ENCODE data around the gene LTA4H. TPM values are rescaled to one million over a fixed set of nuclear protein-coding genes. Genes with fewer than 3 reads are reported as not detected.
A peak's percentile ranks its signal among the peaks of the same experiment; 100 is the strongest.

Gene LTA4H
- polyA plus RNA-seq, 4 donors: 74.6 to 195 (median 86.4) TPM

DNA sequence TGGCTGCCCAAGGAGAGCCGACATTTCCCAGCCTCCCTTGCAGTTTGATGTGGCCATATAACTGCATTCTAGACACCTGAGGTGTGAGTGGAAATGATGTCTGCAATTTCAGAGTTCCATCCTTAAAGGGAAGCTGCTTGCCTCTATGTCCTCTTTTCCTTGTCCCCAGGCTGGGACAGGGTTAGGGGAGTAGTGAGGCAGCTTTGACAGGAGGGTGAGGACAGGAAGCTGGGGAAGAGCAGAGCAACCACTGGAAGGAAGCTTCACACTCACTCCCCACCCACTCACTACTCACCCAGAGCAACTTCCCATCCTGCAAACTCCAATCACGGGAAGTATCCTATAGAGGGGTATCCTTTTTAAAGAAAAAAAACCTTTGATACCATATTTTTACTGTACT, 28.9 kb upstream of the LTA4H start:
- H3K27ac ChIP-seq (ENCODE audit: low read depth in 1 of 3, low read length in 2 of 3): no peak overlapping the region
- H3K27me3 ChIP-seq (ENCODE audit: control insufficient read depth in 3 of 3, insufficient read depth in 3 of 3, low read length in 3 of 3): no peaks in the 10 kb centered on the region
- H3K4me1 ChIP-seq (ENCODE audit: control insufficient read depth in 3 of 3, insufficient read depth in 2 of 3, low read depth in 1 of 3, low read length in 2 of 3): no peaks in the 10 kb centered on the region
- FAIRE-seq (no peak), DNase-seq (no peak)
- no peaks in the 10 kb centered on the region for H3K9me3 ChIP-seq (ENCODE audit: control insufficient read depth in 2 of 2, insufficient read depth in 1 of 2, low read depth in 1 of 2, low read length in 1 of 2)
- 60 to 76% (median 69%) methylated on average over 2 of the region's 2 CpGs for WGBS, 3 donors
- H3K4me3 ChIP-seq (ENCODE audit: low read depth in 1 of 3, low read length in 3 of 3): no peak overlapping the region
- no peaks in the 10 kb centered on the region for H3K36me3 ChIP-seq (ENCODE audit: control insufficient read depth in 3 of 3, insufficient read depth in 2 of 3, low read depth in 1 of 3, low read length in 3 of 3)

DNA sequence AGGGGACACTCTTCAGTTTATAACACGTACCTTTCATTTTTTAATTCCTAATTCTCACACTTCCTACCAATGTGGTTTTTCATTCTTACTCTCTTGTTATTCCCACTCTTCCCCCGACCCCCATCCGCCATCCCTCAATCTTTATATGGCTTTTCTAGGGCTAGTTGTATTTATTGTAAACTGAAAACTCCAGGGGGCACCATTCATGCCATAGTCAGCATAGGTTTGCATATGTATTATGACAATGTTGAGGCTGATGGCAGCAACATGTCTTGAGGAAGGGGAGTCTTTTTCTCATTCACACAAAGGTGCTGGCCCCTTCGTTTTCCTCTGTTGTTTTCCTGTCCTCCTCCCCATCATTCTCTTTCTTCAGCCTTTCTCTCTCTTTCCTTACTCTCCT, 27.7 kb upstream of the LTA4H start:
- no peak for FAIRE-seq

GRCh38 chr12:96061864-96062453, 26.6 kb upstream of the LTA4H start:
- FAIRE-seq: no peak
- 28 to 36% (median 30%) methylated on average over 4 of the region's 4 CpGs for WGBS, 3 donors
- no peak overlapping the region for H3K27ac ChIP-seq (ENCODE audit: low read depth in 1 of 3, low read length in 2 of 3)
- no peak overlapping the region for H3K4me3 ChIP-seq (ENCODE audit: low read depth in 1 of 3, low read length in 3 of 3)
- DNase-seq: peak; percentile 78 to 83
- no peaks in the 10 kb centered on the region for H3K4me1 ChIP-seq (ENCODE audit: control insufficient read depth in 3 of 3, insufficient read depth in 2 of 3, low read depth in 1 of 3, low read length in 2 of 3)
- H3K36me3 ChIP-seq (ENCODE audit: control insufficient read depth in 3 of 3, insufficient read depth in 2 of 3, low read depth in 1 of 3, low read length in 3 of 3): no peaks in the 10 kb centered on the region
- H3K9me3 ChIP-seq (ENCODE audit: control insufficient read depth in 2 of 2, insufficient read depth in 1 of 2, low read depth in 1 of 2, low read length in 1 of 2): no peaks in the 10 kb centered on the region
- H3K27me3 ChIP-seq (ENCODE audit: control insufficient read depth in 3 of 3, insufficient read depth in 3 of 3, low read length in 3 of 3): no peaks in the 10 kb centered on the region

More for the DNA sequence above, 27.7 kb upstream of the LTA4H start:
- peak in 1 of 2 donors; percentile 8 for DNase-seq
- Histone ChIP-seq H3K27ac (ENCODE audit: low read depth in 1 of 3, low read length in 2 of 3) (no peak overlapping the region), H3K9me3 (ENCODE audit: control insufficient read depth in 2 of 2, insufficient read depth in 1 of 2, low read depth in 1 of 2, low read length in 1 of 2) (no peaks in the 10 kb centered on the region), H3K4me1 (ENCODE audit: control insufficient read depth in 3 of 3, insufficient read depth in 2 of 3, low read depth in 1 of 3, low read length in 2 of 3) (no peaks in the 10 kb centered on the region), H3K36me3 (ENCODE audit: control insufficient read depth in 3 of 3, insufficient read depth in 2 of 3, low read depth in 1 of 3, low read length in 3 of 3) (no peaks in the 10 kb centered on the region), H3K4me3 (ENCODE audit: low read depth in 1 of 3, low read length in 3 of 3) (no peak overlapping the region), H3K27me3 (ENCODE audit: control insufficient read depth in 3 of 3, insufficient read depth in 3 of 3, low read length in 3 of 3) (no peaks in the 10 kb centered on the region)
- 81 to 82% (median 81%) methylated on average over 4 of the region's 4 CpGs for WGBS, 3 donors

DNA sequence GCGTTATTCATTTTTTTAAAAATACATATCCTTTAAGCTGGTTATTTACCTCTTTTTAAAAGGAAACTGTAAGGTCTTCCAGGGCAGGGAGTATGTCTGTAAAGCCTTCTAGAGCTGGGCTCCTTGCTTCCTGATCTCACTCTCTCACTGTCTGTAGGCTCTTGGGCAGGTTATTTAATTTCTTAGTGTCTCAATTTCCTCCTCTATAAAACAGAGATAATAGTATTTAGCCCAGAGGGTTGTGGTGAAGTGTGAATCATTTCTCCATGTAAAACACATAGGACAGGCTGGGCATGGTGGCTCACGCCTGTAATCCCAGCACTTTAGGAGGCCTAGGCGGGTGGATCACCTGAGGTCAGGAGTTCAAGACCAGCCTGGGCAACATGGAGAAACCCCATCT, 25.9 kb upstream of the LTA4H start:
- H3K9me3 ChIP-seq (ENCODE audit: control insufficient read depth in 2 of 2, insufficient read depth in 1 of 2, low read depth in 1 of 2, low read length in 1 of 2): no peaks in the 10 kb centered on the region
- DNase-seq: no peak
- no peak for FAIRE-seq
- no peaks in the 10 kb centered on the region for H3K4me1 ChIP-seq (ENCODE audit: control insufficient read depth in 3 of 3, insufficient read depth in 2 of 3, low read depth in 1 of 3, low read length in 2 of 3)
- H3K4me3 ChIP-seq (ENCODE audit: low read depth in 1 of 3, low read length in 3 of 3): no peak overlapping the region
- 92 to 95% (median 94%) methylated on average over 3 of the region's 3 CpGs for WGBS, 3 donors
- H3K36me3 ChIP-seq (ENCODE audit: control insufficient read depth in 3 of 3, insufficient read depth in 2 of 3, low read depth in 1 of 3, low read length in 3 of 3): no peaks in the 10 kb centered on the region
- no peak overlapping the region for H3K27ac ChIP-seq (ENCODE audit: low read depth in 1 of 3, low read length in 2 of 3)
- H3K27me3 ChIP-seq (ENCODE audit: control insufficient read depth in 3 of 3, insufficient read depth in 3 of 3, low read length in 3 of 3): no peaks in the 10 kb centered on the region

- 83 to 86% (median 84%) methylated on average over 7 of the region's 7 CpGs for WGBS, 3 donors
- no peak overlapping the region for H3K27ac ChIP-seq (ENCODE audit: low read depth in 1 of 3, low read length in 2 of 3)
- H3K27me3 ChIP-seq (ENCODE audit: control insufficient read depth in 3 of 3, insufficient read depth in 3 of 3, low read length in 3 of 3): no peaks in the 10 kb centered on the region
- no peaks in the 10 kb centered on the region for H3K36me3 ChIP-seq (ENCODE audit: control insufficient read depth in 3 of 3, insufficient read depth in 2 of 3, low read depth in 1 of 3, low read length in 3 of 3)
- DNase-seq (no peak), FAIRE-seq (no peak)
- no peak overlapping the region for H3K4me3 ChIP-seq (ENCODE audit: low read depth in 1 of 3, low read length in 3 of 3)
- no peaks in the 10 kb centered on the region for H3K9me3 ChIP-seq (ENCODE audit: control insufficient read depth in 2 of 2, insufficient read depth in 1 of 2, low read depth in 1 of 2, low read length in 1 of 2)
- H3K4me1 ChIP-seq (ENCODE audit: control insufficient read depth in 3 of 3, insufficient read depth in 2 of 3, low read depth in 1 of 3, low read length in 2 of 3): no peaks in the 10 kb centered on the region
Measured at GRCh38 chr12:96060041-96060440, 24.7 kb upstream of the LTA4H start.

- FAIRE-seq (no peak), DNase-seq (no peak)
- H3K4me3 ChIP-seq (ENCODE audit: low read depth in 1 of 3, low read length in 3 of 3): no peak overlapping the region
- H3K36me3 ChIP-seq (ENCODE audit: control insufficient read depth in 3 of 3, insufficient read depth in 2 of 3, low read depth in 1 of 3, low read length in 3 of 3): no peaks in the 10 kb centered on the region
- 69 to 86% (median 69%) methylated on average over 4 of the region's 4 CpGs for WGBS, 3 donors
- no peaks in the 10 kb centered on the region for H3K4me1 ChIP-seq (ENCODE audit: control insufficient read depth in 3 of 3, insufficient read depth in 2 of 3, low read depth in 1 of 3, low read length in 2 of 3)
- no peaks in the 10 kb centered on the region for H3K9me3 ChIP-seq (ENCODE audit: control insufficient read depth in 2 of 2, insufficient read depth in 1 of 2, low read depth in 1 of 2, low read length in 1 of 2)
- H3K27me3 ChIP-seq (ENCODE audit: control insufficient read depth in 3 of 3, insufficient read depth in 3 of 3, low read length in 3 of 3): no peaks in the 10 kb centered on the region
- H3K27ac ChIP-seq (ENCODE audit: low read depth in 1 of 3, low read length in 2 of 3): no peak overlapping the region
Measured at GRCh38 chr12:96057986-96058553, 22.7 kb upstream of the LTA4H start.

DNA sequence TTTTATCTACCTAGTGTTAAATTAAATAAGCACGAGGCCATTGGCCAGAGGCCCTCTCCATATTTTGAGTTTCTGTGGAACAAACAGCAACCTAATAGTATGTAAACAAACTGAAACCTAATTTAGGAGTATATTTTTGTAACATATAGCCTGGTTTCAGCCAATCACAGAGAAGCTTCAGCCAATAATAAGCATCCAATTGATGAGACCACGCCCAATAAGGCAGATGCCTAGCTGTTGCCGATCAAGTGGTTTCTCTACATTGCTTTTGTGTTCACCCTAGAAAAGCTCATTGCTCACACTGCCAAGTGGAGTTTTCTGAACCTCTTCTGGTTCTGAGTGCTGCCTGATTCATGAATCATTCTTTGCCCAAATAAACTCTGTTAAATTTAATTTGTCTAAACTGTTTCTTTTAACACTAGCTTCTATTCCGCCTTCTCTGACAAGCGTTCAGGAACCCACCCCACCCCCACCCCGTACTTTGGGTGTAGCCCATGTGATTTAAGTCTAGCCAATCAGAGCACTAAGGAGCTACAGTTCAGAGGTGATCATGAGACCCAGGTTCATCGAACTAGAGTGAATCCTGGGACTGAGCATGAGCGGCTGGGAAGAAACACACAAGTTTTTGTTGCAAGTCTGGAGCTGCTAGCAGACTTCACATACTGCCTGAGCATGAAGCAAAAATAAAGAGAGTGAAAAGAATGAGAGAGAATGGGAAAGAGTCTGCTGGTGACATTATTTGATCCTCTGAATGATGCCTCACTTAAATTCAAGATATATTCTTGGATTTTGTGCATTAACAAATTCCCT, 21.5 kb upstream of the LTA4H start:
- Histone ChIP-seq H3K4me1 (ENCODE audit: control insufficient read depth in 3 of 3, insufficient read depth in 2 of 3, low read depth in 1 of 3, low read length in 2 of 3) (no peaks in the 10 kb centered on the region), H3K27ac (ENCODE audit: low read depth in 1 of 3, low read length in 2 of 3) (no peak overlapping the region), H3K36me3 (ENCODE audit: control insufficient read depth in 3 of 3, insufficient read depth in 2 of 3, low read depth in 1 of 3, low read length in 3 of 3) (no peaks in the 10 kb centered on the region), H3K9me3 (ENCODE audit: control insufficient read depth in 2 of 2, insufficient read depth in 1 of 2, low read depth in 1 of 2, low read length in 1 of 2) (no peaks in the 10 kb centered on the region), H3K27me3 (ENCODE audit: control insufficient read depth in 3 of 3, insufficient read depth in 3 of 3, low read length in 3 of 3) (no peaks in the 10 kb centered on the region), H3K4me3 (ENCODE audit: low read depth in 1 of 3, low read length in 3 of 3) (no peak overlapping the region)
- 92% methylated on average over 8 of the region's 8 CpGs for WGBS, 3 donors
- FAIRE-seq: no peak
- DNase-seq: no peak

- H3K4me3 ChIP-seq (ENCODE audit: low read depth in 1 of 3, low read length in 3 of 3): no peak overlapping the region
- H3K4me1 ChIP-seq (ENCODE audit: control insufficient read depth in 3 of 3, insufficient read depth in 2 of 3, low read depth in 1 of 3, low read length in 2 of 3): peaks cover 0 to 3% (median 0%) of the 10 kb centered on the region in 3 donors
- no peaks in the 10 kb centered on the region for H3K9me3 ChIP-seq (ENCODE audit: control insufficient read depth in 2 of 2, insufficient read depth in 1 of 2, low read depth in 1 of 2, low read length in 1 of 2)
- 74 to 90% (median 87%) methylated on average over 4 of the region's 4 CpGs for WGBS, 3 donors
- no peak overlapping the region for H3K27ac ChIP-seq (ENCODE audit: low read depth in 1 of 3, low read length in 2 of 3)
- DNase-seq (no peak), FAIRE-seq (no peak)
- no peaks in the 10 kb centered on the region for H3K27me3 ChIP-seq (ENCODE audit: control insufficient read depth in 3 of 3, insufficient read depth in 3 of 3, low read length in 3 of 3)
- no peaks in the 10 kb centered on the region for H3K36me3 ChIP-seq (ENCODE audit: control insufficient read depth in 3 of 3, insufficient read depth in 2 of 3, low read depth in 1 of 3, low read length in 3 of 3)
Measured at GRCh38 chr12:96054244-96054610, 18.8 kb upstream of the LTA4H start.
